Kidney epithelial cell (primary cell): ENCODE data around the gene DIPK1A. TPM values are rescaled to one million over a fixed set of nuclear protein-coding genes. Genes with fewer than 3 reads are reported as not detected.
A peak's percentile ranks its signal among the peaks of the same experiment; 100 is the strongest.

Experiments used
- DNase-seq: peaks from one replicate; pipeline ENCODE4 v3.0.0-alpha.2; 2010; ENCODE audit warnings: low read depth
- H3K27me3 ChIP-seq: 2 replicates; pipeline ENCODE4 v1.6.0; 2011; ENCODE audit warnings: low read length; ENCODE audit not compliant: control insufficient read depth, insufficient read depth
- H3K36me3 ChIP-seq: 2 replicates; pipeline ENCODE4 v1.5.1; 2011; ENCODE audit warnings: low read length; ENCODE audit not compliant: control insufficient read depth, insufficient read depth
- H3K4me3 ChIP-seq: 2 replicates; pipeline ENCODE4 v1.5.1; 2011; ENCODE audit warnings: low read depth, mild to moderate bottlenecking, control low read depth, low read length
- CTCF ChIP-seq: IDR thresholded peaks from 2 replicates; pipeline ENCODE4 v1.5.1; 2011; ENCODE audit warnings: mild to moderate bottlenecking, moderate library complexity, low read length, control low read depth, inconsistent platforms; ENCODE audit not compliant: insufficient read depth, poor library complexity, severe bottlenecking
- total RNA-seq: library from RNA; depleted of rRNA; stranded (reverse); fragments of >200 nt; gene quantifications from 2 replicates; pipeline ENCODE4 v1.2.3, GENCODE V29; 2015

The DIPK1A gene
- total RNA-seq, 1 donor from 2014 or later, result 1.8 TPM

- DNase-seq, result no peak
- no peak for TF ChIP-seq CTCF
- H3K4me3 ChIP-seq, result no peak overlapping the region
Observed at GRCh38 chr1:92995441-92996430, 34.5 kb upstream of the DIPK1A start.

DNA sequence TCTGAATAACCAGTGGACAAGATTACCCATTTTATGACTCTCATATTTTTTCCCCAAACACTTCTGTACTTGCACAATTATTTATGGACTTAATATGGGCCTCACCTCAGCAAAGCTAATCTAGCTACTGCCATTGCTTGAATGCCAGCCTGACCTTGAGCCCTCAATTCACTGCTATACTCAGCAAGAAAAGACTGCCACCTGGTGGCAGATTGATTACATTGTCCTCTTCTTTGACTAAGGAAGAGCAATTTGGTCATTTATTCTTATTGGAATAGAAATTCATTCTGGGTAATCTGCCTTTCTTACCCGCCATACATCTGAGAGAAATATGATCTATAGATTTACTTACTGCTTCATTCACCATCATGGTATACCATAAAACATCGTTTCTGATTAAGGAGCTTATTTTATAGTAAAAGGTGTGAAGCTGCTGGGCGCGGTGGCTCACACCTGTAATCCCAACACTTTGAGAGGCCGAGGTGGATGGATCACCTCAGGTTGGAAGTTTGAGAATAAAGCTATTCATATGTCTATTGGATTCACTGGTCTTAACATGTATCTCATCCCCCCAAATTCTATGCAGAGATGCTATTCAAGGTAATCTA lies 32.9 kb upstream of the DIPK1A start:
- TF ChIP-seq CTCF, result peak; percentile 66
- peak; percentile 35 for DNase-seq
- H3K36me3 ChIP-seq, result no peaks in the 10 kb centered on the region
- H3K27me3 ChIP-seq, result no peaks in the 10 kb centered on the region
- no peak overlapping the region for H3K4me3 ChIP-seq

More at GRCh38 chr1:92995441-92996430, 34.5 kb upstream of the DIPK1A start:
- Histone ChIP-seq H3K27me3 (no peaks in the 10 kb centered on the region), H3K36me3 (no peaks in the 10 kb centered on the region)

DNA sequence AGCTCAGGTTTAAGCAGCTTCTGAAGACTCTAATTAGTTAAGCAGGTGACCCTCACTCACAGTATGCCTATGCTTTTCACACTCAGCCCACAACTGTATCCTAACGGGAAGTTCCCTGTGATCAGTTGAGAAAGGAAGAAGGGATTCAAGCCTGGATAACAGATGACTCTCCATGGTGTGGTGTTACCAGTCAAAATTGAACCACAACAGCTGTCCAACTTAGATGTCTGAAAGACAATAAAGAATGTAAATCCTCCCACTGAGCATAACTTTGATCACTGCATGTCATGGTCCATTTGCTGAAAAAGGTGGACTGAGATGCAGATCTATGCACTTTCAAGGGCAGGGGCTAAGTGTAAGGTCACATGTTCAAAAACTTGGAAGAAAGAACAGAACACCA lies 32.3 kb upstream of the DIPK1A start:
- no peak for DNase-seq

DNA sequence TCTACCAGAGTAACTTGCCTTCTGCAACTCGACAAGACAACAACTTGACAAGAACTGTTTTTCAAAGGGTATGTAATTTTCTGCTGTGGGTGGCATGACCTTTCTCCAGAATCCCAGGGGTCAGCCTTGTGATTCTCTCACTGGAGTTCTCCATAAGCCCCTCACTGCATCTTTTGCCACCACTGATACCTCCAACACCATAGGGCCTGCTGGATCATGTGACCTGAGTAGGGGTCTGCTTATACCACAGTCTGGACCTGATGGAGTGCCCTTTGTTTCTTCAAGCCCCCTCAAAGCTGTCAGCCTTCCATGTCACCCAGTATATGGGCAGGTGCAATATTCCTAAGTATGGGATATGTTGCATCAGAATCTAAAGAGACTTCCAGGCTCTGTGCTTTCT lies 31.6 kb upstream of the DIPK1A start:
- Histone ChIP-seq H3K27me3 (no peaks in the 10 kb centered on the region), H3K4me3 (no peak overlapping the region), H3K36me3 (no peaks in the 10 kb centered on the region)
- no peak for TF ChIP-seq CTCF
- no peak for DNase-seq

More for the DNA sequence above, 32.3 kb upstream of the DIPK1A start:
- Histone ChIP-seq H3K36me3 (no peaks in the 10 kb centered on the region), H3K27me3 (no peaks in the 10 kb centered on the region), H3K4me3 (no peak overlapping the region)
- no peak for TF ChIP-seq CTCF

GRCh38 chr1:92992054-92992453 lies 30.8 kb upstream of the DIPK1A start:
- Histone ChIP-seq H3K4me3 (no peak overlapping the region), H3K27me3 (no peaks in the 10 kb centered on the region), H3K36me3 (no peaks in the 10 kb centered on the region)
- no peak for TF ChIP-seq CTCF
- DNase-seq, result no peak
